HPDE6-E6E7 (cell line): ENCODE measurements around the gene TSPAN2.
A peak's percentile ranks its signal among the peaks of the same experiment; 100 is the strongest.

Experiments
- DNase-seq: peaks from one replicate; pipeline ENCODE4 v3.0.0; 2011; ENCODE audit warnings: missing footprints; ENCODE audit errors: extremely low spot score

TSPAN2 gene

DNA sequence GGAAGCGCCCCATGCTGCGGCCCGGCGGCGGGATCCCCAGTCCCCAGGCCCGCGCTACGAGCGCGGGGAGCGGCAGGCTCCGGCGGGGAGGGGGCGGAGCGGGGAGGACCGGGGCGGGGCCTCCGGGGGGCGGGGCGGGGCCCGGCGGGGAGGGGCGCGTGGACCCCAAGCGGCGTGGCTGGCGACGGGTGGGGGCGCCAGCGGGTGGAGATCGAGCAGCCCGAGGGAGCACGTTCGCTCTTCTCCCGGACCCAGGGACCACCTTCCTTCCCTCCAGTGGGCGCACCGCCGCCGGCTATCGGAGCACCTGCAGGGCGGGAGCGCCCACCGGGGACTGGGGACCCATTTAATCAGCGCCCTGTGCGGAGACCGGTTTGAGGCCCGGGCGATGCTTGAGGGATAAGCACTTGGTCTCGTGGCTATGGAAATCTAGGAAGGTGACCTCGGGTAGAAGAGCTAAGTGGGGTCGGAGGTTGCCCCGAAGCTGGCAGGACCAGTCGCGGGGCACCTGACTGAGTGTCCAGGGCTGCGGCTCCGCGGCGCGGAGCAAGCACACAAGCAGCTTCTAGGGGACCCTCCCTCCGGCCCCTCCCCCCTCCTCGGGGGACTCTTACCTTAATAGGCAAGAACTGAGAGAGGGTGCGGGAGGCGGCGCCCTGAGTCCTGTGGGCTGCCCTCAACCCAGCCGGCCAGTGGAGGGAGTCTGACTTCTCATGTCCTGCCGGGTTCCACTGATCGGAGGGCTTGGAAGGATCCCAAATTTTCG lies at the start of gene TSPAN2:
Gene TSPAN2, minus strand, starts transcription at position 84 of the 766 bp plus-strand sequence. Its CDS starts 71 bp downstream, at position 13.
- DNase-seq = no peak

DNA sequence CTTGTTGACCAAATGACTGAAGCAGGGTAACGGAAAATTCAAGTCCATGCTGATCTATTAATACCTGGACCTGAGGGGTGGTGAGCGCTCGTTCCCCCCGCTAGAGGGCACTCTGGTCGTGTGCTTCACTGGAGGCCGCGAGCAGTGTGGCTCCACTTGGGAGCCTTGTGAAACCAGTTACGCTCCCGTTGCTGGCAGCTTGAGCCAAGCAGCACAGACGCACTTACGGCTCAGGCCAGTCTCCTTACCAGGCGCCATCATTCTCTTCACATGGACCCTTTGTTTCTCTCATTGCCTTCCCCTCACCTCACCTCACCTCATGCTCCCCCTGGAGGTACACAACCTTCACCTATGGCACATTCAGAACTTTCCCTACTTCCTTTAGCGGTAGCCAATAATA lies 49.7 kb upstream of the TSPAN2 start:
- DNase-seq = peak; percentile 82

DNA sequence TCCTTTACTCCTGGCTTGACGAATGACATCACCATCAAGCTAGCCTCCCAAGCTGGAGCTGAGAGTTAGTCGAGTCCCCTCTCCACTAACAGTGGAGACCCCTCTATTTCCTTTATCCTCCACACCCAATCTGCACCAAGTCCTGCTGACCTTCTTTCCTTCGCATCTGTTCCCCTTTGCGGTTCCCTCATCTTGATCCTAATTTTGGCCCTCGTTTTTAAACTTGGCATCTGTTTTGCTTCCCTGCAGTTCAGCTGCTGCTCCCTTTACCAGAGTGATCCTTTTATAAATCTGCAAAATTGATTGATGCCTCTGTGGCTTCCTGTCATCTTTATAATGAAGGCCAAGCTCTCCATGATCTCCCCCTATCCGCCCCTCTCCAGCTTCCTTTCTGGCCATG lies 49.0 kb upstream of the TSPAN2 start:
- no peak for DNase-seq

DNA sequence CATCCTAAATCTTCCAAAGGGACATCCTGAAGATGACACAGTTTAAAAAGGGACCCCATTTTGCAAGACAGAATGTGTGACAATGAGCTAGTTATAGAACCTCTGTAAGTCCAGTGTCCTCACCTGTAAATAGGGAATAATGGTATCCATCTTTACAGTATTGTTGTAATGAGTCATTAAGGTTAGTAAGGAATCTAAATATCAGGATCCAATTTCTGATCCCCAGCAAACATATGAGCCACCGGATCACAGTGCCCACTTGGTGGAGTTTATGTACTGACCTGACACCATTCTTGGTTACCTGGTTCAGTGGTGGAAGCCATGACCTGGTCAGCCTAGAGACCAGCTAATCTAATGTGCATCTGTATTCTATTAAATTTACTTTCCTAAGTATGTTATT lies 47.9 kb upstream of the TSPAN2 start:
- DNase-seq = no peak

DNA sequence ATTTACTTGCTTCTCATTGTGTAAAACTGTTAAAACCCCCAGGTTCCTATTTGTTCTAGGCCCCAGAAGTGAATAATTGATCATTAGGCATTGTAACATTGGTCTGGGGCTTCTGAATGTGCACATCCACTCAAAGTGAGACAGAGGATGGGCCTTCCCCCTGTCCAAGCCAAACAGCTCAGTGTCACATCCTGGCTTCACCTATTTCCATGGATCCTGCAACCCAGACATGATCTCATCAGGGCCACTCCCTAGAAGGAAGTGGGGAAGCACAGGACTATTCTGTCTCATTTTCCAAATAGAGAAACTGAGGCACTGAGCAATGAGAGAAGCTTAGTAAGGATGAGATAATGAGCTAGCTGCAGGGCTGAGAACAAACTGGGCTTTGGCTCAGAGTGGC lies 47.4 kb upstream of the TSPAN2 start:
- no peak for DNase-seq

DNA sequence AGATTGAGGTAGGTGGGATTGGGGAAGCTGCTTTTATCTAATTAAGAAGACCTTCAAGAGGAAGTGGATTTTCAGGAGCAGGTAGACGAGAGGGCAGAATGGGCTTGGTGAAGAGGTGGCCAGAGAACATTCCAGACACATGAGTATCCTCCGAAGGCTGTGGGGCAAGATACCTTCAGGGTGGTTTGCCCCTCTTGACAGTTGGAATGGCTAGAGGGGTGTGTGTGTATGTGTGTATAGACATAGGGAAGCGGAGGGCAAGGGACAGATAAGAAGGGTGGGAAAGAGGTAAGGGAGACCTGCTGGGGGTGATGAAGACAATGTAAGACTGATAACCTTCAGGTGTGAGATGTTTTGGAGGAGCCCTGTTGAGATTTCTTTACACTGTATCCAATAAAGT lies 46.8 kb upstream of the TSPAN2 start:
- DNase-seq = no peak

DNA sequence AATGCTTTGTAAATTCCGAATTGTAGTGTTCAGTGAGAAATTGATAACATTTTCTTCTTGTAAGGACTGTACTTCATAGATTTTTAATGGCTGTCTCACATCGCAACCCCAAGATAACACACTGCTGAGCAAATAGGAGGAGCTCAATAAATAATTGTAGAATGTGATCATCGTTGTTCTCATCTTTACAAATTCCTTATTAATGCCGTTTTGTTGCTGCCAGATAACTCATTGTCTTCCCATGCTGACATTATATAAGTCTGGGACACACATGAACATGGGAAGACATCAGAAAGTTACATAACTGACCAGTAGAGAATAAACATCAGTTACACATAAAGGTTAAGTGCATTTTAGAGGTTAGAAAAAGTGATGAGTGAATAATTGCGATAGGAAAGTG lies 46.4 kb upstream of the TSPAN2 start:
- no peak for DNase-seq

DNA sequence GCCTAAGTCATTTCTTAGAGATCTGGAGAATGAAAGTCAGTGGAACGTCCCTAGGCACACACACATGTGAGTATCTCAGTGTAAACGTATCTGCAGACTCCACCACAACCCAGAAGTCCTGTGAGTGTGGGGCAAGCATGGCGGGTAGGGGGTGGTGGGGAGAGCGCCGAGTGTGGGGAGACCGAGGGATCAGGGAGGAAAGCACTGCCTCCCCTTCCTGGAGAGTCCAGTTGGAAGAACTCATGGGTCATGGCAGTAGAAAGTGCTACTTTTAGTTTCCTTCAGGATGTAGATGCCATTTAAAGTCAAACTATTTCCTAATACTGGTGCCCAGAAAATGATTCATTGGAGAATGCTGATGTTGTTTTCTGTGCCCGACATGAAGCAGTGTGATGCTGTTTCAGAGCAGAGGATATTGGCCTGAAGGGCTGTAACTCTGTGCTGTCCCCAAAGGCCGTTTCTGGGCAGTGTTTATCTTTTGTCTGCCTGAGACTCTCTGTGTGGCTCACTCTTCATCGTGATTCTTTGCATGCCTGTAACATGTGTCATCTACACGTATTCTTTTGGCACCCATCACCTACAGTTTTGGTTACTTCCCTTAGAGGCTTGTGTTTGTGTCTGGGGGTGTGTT lies 45.7 kb upstream of the TSPAN2 start:
- DNase-seq = no peak

DNA sequence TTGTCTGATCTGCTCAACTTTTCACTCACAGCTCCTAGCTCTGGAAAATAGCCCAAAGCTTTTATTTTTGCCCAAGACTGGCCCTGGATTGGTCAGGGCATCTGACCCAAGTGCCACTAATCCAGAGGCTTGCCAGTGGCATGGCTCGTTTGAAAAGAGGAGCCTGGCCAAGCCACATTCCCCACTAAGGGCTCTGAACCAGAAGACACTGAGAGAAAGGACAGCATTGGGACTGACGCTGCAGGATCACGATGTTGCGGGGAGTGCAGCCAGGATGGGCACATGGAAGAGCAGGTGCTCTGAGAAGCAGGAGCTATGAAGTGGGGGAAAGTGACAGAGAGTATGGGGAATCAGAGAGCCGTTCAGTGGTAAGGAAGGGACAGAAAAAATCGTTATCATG lies 44.9 kb upstream of the TSPAN2 start:
- DNase-seq = no peak

DNA sequence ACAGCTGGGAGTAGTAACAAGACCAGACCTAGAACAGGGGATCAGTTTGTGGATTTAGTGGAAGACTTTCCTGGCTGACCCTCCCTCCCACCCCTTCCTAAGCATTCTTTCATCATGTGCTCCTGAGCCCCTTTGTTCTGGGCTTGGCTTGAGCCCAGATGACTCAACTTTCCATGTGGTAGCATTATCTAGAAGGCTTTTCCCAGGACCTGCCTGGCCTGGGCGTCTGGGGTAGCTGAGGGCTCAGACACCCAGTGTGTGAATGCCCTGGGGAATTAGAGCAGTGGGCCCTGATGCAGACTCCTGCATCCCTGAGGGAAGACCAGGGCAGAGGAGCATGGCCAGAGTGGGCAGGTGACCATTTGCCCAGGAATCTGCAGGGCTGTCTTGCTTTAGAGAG lies 44.1 kb upstream of the TSPAN2 start:
- no peak for DNase-seq

DNA sequence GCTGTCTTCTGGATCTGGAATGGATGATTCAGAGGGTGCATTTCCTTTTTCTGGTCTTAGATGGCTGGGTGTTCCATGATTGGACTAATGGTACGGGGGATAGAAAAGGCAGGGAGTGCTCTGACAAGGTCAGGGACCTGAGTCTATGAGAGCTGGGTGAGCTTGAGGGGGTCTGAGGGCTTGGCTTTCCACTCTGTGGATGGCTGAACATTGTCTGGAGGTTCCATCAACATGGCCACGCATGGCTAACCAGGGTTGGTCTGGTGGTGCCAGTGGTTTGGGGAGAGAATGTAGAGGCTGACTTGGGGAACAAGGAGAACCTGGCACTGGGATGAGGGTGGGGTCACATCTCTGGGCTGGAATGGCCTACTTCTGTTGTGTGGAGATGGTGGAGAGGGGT lies 41.5 kb upstream of the TSPAN2 start:
- DNase-seq = no peak

DNA sequence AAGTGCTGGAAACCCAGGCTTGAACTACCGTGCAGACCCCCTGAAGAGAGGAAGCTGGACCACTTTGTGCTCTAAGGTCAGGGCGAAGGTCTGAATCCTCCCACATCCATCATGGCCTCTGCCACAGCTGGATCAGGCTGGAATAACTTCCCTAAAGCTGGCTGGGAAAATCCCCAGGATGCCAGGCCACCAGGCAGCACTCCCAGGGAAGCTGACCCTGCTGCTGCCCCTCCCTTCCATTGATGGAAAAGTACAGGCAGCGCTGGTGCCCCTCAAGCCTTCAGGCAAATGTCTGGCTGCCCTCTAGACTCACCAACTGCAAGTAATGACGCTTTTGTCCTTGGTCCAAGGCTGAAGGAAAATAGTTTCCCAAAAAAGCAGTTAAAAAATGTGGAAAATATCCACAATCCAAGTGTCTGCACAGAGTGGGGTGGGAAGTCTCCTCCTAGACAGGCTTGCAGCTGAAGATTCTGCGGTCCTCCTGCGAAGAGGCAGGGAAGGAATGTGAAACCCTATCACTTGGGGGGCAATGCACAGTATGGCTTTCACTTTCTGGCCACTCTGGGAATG lies 39.9 kb upstream of the TSPAN2 start:
- no peak for DNase-seq

DNA sequence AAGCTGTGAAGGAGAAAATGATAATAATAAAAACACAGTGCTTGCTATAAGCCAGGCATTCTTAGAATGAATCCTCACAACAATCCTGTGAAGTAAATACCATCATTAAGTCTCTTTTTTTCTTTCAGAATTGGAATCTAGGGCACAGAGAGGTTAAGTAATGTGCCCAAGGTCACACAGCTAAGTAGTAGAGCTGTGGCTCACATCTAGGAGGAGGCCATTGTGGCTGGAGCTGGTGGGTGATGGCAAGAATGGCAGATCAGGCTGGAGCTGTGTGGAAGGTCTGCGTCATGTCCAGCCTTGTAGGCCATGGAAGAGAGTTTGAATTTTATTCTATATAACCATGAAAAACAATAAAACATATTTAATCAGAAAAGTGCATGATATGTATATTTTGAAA lies 38.2 kb upstream of the TSPAN2 start:
- DNase-seq = no peak

DNA sequence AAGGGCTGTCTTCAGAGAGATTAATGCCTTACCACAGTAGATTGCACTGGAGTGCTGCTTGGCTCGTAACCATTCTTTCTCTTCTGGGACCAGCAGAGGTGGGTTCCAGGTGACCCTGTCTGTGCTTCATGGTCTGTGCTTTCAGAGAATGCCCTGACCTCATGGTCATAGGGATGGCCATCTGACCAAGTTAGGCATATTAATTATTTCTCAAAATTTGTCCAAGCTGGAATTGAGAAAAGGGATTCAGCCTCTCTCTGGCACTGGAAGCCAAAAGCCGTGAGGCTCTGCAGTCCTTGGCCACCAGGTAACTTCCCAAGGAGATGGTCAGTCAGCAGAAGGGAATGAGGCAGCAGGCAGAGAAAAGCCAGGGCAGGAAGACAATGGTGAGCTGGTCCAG lies 37.2 kb upstream of the TSPAN2 start:
- no peak for DNase-seq

DNA sequence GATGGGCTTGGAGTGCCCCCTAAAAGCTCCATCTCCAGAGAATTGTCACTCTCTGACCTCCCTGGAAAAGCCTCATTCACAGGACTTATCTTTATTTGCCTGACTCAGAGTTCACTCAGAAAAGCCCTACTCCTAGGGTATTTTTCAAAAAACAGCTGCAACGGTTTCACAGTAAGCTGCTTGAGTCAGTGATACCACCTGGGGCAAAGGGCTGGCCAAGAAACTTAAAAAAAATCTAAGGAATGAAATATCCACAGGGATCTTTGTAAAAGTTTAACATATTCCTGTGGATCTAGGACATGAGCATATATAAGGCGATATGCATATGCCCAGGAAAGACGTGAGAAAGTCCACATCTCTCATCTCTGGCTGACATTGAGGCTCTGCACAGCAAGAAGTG lies 33.8 kb upstream of the TSPAN2 start:
- no peak for DNase-seq

DNA sequence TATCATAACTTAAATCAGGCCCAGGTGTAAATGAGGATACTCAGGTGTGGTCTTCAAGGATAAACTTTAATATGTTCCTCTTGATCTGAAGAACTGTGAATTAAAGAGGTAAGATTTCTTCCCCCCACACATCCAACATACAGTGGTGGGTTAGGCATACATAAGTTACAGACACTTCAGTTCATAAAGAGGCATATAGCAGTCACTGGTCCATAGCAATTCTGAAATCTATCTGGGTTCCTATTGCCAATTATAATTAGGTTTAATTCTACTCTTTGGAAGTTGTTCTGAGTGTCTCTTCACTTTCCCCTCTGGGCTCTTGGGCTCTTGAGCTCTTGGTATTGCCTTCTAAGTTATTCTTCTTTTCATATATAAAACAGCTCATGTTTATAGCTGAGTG lies 32.5 kb upstream of the TSPAN2 start:
- DNase-seq = no peak

DNA sequence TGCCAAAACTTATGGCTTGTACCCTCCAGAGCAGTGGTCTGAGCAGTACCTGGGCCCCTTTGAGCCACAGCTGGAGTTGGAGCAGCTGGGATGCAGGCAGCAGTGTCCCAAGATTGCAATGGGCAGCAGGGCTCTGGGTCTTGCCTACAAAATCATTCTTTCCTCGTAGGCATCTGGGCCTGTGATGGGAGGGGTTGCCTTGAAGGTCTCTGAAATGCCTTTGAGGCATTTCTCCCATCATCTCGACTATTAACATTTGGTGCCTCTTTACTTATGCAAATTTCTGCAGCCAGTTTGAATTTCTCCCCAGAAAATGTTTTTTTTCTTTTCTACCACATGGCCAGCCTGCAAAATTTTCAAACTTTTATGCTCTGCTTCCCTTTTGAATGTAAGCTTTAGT lies 31.0 kb upstream of the TSPAN2 start:
- DNase-seq = no peak

DNA sequence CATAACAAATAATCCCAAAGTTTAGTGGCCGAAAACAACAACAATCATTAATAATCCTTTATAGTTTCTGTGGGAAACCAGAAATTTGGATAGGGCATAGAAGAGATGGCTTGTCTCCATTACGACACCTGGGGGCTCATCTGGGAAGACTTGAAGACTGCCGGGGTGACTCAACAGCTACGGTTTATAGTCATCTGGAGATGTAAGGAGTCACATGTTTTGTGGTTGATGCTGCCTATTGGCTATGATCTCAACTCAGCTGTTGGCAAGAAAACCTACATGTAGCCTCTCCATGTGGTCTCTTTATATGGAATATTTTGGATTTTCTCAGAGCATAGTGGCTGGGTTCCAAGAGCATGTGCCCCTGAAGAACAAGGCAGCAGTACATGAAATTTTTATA lies 29.3 kb upstream of the TSPAN2 start:
- no peak for DNase-seq

DNA sequence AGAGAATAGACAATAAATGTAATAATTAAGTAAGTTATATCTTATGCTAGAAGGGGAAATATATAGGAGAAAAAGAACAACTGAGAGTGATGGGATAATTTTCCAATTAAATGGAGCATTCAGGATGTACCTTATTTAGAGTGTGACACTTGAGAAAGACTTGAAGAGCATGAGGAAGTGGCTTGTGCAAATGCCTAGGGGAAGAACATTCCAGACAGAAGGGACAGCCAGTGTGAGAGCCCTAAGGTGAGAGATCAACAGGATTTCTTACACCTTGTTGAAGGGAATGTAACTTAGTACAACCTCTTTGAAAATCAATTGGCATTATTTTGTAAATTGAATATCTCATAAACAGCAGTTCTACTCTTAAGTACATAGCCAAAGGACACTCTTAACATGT lies 28.8 kb upstream of the TSPAN2 start:
- DNase-seq = no peak

DNA sequence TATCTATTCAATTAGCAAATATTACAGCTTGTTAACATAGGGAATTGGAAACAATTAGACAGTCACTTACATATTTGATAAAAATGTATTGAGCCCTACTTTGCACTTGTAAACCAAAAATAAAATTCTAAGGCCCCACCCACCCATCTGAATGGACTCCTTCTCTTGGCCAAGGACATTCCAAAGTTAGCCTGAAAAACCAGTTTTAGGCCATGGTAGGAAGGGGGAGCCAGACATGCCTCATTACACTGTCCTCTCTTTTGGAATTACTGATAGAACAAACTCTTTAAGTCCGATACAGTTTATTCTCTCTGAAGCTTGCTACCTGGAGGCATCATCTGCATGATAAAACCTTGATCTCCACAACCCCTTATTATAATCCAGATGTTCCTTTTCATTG lies 28.0 kb upstream of the TSPAN2 start:
- no peak for DNase-seq

DNA sequence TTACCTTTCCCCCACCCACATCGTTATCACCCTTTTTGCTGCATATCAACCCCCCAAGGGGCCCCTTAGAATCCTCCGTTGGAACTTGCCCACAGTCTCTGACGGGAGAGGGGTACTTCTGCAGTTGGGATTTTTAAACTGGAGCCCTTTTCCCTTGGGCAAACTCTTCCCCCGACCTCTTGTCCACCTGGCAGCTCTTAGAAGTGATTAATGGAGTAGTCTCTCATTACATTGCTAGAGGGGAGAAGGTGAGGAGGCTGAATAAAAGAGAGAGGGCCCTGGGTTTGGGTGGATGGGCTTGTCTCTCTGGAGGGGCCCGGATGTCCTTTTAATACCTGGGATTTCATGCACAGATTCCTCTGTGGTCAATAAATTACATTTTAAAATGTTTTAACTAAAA lies 27.2 kb upstream of the TSPAN2 start:
- no peak for DNase-seq

DNA sequence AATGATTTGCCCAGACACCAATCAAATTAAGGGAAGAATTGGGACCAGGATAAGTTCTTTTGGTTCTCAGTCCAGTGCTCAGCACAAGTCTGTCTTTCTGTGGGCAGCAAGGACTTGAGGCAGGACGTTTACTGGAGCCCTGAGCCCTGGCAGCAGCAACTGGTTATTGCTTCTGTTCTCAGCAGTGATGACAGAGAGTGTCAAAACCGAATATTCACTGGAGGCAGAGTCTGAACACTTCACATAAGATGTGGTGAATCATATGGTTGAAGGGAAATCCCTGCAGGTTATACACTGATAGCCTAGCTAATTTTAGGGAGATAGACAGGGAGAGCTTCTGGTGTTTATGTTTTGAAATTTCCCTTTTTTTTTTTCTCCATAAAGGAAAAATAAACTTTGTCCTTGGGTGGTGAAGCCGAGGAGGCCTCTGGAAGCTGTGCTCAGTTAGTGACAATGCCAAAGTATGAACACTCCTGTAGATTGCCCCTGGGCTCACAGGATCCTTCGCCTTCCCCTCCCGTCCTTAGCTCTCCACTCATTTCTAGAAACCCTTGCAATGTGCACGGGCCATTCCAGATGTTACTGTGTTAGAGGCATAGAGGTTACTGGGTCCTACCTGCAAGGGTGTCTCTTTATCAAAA lies 26.3 kb upstream of the TSPAN2 start:
- no peak for DNase-seq

DNA sequence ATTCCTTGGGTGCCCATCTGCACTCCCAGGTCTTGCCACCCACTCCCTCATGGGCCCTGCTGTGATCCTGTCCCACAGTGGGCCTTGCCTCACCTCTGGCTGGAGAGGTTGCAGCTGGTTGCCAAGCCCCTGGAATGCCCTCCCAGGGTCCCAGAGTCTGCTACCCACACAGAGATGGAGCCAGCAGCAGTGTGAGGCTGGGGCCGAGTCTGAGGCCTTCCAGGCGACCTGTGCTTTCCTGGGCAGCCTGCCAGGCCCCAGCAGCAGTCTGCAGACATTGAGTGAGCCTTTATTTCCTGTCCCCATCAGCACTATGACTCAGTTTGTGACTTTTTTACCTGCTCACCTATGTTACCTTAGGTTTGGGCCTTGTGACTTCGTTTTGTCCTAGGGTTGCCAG lies 25.0 kb upstream of the TSPAN2 start:
- no peak for DNase-seq
